AG04449 (cell line): Measurements from ENCODE around the gene PARP9.

Experiments
- CTCF ChIA-PET: fragments of 350-600 bp; formaldehyde crosslinking; extraction: SDS; loops from one replicate; lab custom pipeline; 2021; ENCODE audit warnings: antibody characterized with exemption; lab: Yijun Ruan, JAX
- POLR2A ChIA-PET: fragments of 400-600, 350-600 bp; formaldehyde crosslinking; extraction: SDS; loops from one replicate; lab custom pipeline; 2020; ENCODE audit warnings: antibody characterized with exemption, inconsistent platforms; lab: Yijun Ruan, JAX
- DNase-seq: peaks from one replicate; pipeline ENCODE4 v3.0.0-alpha.2; 2010; ENCODE audit warnings: low read depth, low spot score
- H3K4me3 ChIP-seq: 2 replicates; pipeline ENCODE4 v1.5.1; 2011; ENCODE audit warnings: low read depth, mild to moderate bottlenecking, control low read depth, low read length
- TF ChIP-seq, protein P1 (sequence below): IDR thresholded peaks from one replicate; pipeline ENCODE4 v1.5.1; 2011; ENCODE audit warnings: mild to moderate bottlenecking, moderate library complexity, low read length, control low read depth, inconsistent platforms; ENCODE audit not compliant: insufficient read depth; ENCODE audit errors: missing control alignments

The PARP9 gene

DNA sequence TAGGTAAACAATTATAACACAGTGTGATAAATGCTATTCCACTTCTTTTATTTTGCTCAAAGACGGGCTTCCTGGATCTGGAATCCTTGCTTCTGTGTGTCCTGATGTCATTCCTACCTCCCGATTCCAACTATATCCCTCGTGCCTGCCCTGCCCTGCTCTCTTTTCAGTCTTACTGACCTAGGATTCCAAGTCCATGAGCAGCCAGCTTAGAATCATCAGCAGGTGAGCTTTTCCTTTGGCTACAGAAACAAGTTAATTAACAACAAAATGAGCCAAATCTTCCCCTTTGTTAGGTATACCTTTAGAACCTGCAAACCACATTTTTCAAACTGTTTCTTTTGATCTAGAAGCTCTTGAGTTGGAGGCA is 27.5 kb downstream of the PARP9 start:
- ChIA-PET CTCF (interaction anchor here (1.2 kb wide), 1 partner anchor 23 kb away, joined by 3 read pairs; no protein-coding TSS in a partner anchor), POLR2A (no interaction called here)
- TF ChIP-seq, protein P1, sequence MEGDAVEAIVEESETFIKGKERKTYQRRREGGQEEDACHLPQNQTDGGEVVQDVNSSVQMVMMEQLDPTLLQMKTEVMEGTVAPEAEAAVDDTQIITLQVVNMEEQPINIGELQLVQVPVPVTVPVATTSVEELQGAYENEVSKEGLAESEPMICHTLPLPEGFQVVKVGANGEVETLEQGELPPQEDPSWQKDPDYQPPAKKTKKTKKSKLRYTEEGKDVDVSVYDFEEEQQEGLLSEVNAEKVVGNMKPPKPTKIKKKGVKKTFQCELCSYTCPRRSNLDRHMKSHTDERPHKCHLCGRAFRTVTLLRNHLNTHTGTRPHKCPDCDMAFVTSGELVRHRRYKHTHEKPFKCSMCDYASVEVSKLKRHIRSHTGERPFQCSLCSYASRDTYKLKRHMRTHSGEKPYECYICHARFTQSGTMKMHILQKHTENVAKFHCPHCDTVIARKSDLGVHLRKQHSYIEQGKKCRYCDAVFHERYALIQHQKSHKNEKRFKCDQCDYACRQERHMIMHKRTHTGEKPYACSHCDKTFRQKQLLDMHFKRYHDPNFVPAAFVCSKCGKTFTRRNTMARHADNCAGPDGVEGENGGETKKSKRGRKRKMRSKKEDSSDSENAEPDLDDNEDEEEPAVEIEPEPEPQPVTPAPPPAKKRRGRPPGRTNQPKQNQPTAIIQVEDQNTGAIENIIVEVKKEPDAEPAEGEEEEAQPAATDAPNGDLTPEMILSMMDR, result no peak
- H3K4me3 ChIP-seq, result no peak overlapping the region
- no peak for DNase-seq

DNA sequence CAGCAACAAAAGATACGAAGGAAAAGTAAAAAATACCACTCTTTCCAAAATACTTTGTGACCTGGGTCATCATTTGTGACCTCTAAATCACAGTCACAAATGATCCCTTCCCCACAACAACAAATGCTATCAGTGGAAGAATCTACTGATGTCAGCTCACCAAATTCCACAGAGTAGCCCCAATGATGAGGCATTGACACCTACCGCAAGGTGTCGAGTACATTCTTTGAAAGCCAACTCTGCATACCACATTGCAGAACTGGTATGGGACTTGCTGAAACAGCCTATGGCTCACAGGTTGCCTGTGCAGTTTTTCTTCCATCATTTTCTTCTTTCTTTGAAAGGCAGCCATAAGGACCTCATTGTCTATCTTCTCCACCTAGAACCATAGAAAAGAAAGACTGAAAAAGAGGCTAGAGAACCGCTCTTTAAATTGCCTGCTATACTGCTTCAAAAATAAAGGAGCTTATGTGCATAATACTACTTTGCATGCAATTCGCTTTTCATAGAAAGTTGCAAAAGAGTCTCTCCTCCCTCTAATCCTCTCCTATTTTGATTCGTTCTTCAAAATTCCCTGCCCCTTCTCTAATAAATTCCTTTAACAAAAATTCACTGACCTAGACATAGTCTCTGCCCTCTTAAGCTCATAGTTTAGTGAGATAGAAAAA is 28.0 kb downstream of the PARP9 start:
- no peak for DNase-seq
- POLR2A ChIA-PET, result no interaction called here
- CTCF ChIA-PET, result interaction anchor here (1.2 kb wide), 1 partner anchor 24 kb away, joined by 3 read pairs; no protein-coding TSS in a partner anchor
- TF ChIP-seq, protein P1, result no peak
- no peak overlapping the region for H3K4me3 ChIP-seq

DNA sequence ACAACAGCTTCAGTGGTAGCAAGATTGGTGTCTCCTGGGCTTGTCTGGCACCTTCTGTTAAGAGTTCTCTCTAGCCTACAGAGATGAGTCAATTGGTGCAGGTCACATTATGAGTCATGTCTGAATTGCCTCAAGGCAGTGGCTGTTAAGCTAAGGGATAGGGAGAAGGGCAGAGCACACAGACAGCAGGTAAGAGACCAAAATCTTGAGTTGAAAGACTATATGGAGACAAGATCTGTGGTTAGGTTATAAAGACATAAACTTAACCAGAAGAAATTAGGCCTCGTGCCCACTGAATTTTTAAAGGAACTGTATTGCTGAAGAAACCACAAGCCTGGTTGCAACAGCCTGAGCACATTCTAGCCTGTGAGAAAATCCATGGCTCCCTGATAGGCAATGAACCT is 30.2 kb downstream of the PARP9 start:
- CTCF ChIA-PET, result interaction anchor here (1.0 to 2.2 kb wide), 3 partner anchors 26 to 145 kb away, joined by 3 to 7 read pairs (median 7); no protein-coding TSS in a partner anchor
- no peak overlapping the region for H3K4me3 ChIP-seq
- DNase-seq, result no peak
- TF ChIP-seq, protein P1, result no peak
- POLR2A ChIA-PET, result interaction anchor here (0.7 kb wide), 1 partner anchor 14 kb away, joined by 4 read pairs; no protein-coding TSS in a partner anchor

DNA sequence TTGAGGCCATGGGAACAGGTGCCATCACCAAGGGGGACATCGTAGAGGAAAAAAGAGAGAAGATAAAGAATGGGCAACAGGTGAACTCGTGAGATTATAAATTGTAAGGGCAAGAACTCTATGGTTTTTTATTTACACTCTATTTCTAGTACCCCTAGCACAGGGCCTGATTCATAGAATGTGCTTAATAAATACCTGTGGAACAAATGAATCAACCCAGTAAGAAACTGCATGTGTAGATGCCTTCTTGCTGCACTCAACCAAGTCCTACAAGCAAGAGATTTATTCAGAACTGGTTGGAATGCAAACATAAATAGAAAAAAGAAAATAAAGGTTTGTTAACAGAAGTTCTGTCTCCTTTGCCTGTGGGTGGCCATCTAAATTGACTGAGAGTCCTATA is 30.6 kb downstream of the PARP9 start:
- no peak for DNase-seq
- TF ChIP-seq, protein P1, result no peak
- CTCF ChIA-PET, result interaction anchor here (1.0 to 2.2 kb wide), 3 partner anchors 27 to 146 kb away, joined by 3 to 7 read pairs (median 7); no protein-coding TSS in a partner anchor
- H3K4me3 ChIP-seq, result no peak overlapping the region
- POLR2A ChIA-PET, result interaction anchor here (0.7 kb wide), 1 partner anchor 15 kb away, joined by 4 read pairs; no protein-coding TSS in a partner anchor

DNA sequence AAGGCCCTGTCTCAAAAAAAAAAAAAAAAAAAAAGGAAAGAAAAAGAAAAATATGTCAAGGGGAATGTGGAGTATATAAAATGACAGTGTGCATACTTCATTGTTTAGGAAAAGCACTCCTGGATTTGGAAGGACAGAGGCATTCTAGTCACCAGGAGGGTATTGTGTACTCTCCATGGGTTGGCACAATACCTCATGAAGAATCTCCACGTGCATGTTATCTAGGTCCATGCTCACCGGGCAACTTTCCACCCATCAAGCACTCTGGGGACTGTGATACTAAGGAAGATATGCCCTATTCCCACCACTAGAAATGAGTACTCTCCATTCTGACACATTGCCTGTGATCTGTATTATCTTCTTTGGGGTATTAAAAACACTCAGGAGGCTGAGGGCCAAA is 33.9 kb downstream of the PARP9 start:
- POLR2A ChIA-PET, result no interaction called here

DNA sequence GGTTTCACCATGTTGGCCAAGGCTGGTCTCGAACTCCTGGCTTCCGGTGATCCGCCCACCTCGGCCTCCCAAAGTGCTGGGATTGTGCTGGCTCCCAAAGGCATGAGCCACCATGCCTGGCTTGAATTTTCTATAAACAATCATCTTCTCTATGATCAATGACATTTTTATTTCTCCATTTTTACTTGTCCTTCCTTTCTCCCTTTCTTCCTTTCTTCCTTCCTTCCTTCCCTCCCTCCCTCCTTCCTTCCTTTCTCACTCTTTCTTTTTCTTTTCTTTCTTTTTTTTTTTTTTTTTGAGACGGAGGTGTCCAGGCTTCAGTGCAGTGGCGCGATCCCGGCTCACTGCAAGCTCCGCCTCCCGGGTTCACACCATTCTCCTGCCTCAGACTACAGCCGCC is 40.8 kb downstream of the PARP9 start:
- no peak overlapping the region for H3K4me3 ChIP-seq
- POLR2A ChIA-PET, result no interaction called here

More for the DNA sequence above, 33.9 kb downstream of the PARP9 start:
- DNase-seq, result no peak
- no peak overlapping the region for H3K4me3 ChIP-seq
- CTCF ChIA-PET, result no interaction called here
- TF ChIP-seq, protein P1, result no peak

More for the DNA sequence above, 40.8 kb downstream of the PARP9 start:
- DNase-seq, result no peak
- CTCF ChIA-PET, result no interaction called here
- TF ChIP-seq, protein P1, result no peak
